ENCODE measurements around the gene SYDE2.
A peak's percentile ranks its signal among the peaks of the same experiment; 100 is the strongest.

The SYDE2 gene

DNA sequence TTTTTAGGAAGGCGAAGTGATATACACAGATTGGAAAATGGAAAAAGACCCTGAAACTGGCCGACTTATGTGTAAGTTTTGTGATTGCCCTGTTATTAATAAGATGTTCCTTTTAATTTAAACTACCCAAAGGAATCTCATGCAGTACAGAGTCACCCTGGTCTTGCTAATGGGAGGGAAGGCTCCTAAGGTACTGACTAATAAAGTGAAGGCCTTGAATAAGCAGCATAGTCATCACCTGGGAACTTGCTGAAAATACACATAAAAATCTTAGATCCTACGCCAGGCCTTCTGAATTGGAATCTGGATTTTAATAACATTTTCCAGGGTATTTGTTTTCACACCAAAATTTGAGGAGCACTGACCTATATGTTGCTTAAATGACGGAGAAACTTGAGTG, 79.1 kb downstream of the SYDE2 start:
- no peak for DNase-seq

DNA sequence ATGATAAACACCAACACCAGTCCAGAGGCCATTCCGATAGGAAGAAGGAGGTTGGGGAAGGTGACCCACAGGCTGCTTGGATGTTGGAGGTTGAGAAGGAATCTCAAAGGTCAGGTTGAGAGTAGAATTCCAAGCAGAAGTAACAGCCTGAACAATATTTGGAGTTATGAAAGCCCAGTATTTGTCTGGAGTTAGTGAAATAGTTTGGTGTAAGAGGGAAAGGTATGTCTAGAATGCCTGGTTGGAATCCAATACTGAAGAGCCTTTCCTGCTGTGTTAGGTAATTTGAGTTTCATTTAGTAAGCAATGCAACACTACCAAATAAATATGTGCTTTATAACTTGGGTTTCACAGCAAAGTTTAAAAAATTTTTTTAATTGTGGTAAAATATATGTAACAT, 82.1 kb downstream of the SYDE2 start:
- no peak for DNase-seq

DNA sequence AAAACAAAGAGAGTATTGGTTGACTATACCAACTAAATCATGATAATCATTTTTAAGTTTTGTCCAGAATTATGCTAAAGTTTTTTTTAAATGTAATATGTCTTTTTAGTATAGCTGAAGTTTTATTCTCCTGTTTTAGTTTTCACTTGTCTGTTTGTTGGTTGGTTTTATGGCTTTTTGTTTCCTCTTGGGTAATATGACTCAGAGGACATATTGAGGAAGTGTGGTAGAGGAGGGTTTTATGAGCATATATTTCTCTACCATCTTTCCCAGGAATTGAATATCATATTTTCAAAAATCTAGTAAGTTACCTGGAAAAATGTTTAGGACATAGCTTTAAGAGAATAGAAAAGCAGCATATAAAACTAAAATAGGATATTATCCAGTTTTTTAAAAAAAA, 84.0 kb downstream of the SYDE2 start:
- DNase-seq: no peak

DNA sequence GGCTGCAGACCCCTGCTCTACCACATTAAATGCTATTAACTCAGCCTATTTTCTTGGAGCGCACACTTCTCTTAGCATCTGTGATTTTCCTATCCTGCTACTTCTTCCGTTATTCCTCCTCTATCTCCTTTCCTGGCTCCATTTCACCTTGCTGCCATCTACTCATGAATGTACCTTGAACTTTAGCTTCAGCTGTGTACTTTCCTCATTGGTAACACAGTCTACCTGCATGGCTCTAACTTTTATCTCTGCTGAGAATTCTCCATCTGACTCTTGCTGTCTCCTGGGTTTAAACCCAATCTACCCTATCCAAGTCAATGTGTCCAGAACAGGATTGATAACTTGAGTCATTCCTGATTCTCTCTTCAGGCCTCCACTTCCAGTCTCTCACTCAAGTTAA, 84.9 kb downstream of the SYDE2 start:
- no peak for DNase-seq

DNA sequence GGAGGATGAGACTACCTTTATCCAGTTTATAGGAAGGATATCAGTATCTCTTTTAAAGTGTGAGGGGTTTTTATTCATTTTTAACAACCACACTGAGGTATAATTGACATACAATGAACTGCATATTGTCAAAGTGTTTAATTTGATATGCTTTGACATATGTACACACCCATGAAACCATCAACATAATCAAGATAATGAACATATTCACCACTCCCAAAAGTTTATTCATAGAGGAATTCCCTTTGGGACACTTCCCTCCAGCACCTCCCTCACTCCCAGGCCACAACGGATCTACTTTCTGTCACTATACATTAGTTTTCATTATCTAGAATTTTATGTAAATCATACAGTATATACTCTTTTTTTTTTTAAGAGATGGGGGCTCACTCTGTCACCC, 89.1 kb downstream of the SYDE2 start:
- no peak for DNase-seq

DNA sequence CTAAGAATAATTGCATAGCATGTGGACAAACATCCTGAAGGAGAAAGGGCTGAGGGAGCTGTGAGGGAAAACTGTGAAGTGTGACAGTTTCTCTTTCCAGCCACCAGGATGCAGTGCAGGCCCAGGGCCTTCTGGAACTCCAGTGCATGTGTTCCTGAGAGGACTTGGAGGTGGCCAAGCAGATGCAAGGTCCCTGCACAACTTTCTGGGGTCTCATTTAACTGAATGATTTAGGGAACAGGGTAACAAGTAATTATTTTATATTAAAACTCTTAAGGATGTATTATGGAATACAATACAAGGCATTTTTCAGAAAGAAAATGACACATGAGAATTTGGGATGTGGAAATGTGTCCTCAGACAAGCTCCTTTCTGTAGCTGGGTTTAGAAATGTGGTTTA, 91.3 kb downstream of the SYDE2 start:
- peak; percentile 66 for DNase-seq

All from hematopoietic multipotent progenitor cell treated with erythropoietin and hydrocortisone succinate and interleukin-3 and kit ligand, for 8 days (in vitro differentiated cells).